RWPE1 (cell line): Measurements from ENCODE around the gene OASL.

ENCODE experiments used
- CTCF ChIA-PET: fragments of 350-600 bp; sonication (Branson Sonifier 250); formaldehyde crosslinking; extraction: SDS; loops from one replicate; lab custom pipeline; 2021; lab: Yijun Ruan, JAX
- POLR2A ChIA-PET: fragments of 400-600 bp; formaldehyde crosslinking; extraction: SDS; loops from one replicate; lab custom pipeline; 2020; ENCODE audit warnings: antibody characterized with exemption; ENCODE audit not compliant: low non-redundant PET; lab: Yijun Ruan, JAX
- DNase-seq: peaks from one replicate; pipeline ENCODE4 v3.0.0; 2012; ENCODE audit warnings: low spot score
- H3K27ac ChIP-seq: fragments of 450-650 bp; 2 replicates; pipeline ENCODE4 v1.5.1; 2017
- CTCF ChIP-seq: fragments of 450-650 bp; conservative IDR thresholded peaks from 2 replicates; pipeline ENCODE4 v1.5.1; 2017; ENCODE audit warnings: low read depth, mild to moderate bottlenecking

Gene OASL

GRCh38 chr12:121038861-121039668, at the start of gene OASL:
Gene OASL, minus strand, starts transcription at chr12:121039246. Its CDS starts 275 bp downstream, at chr12:121038971.
- no peak for TF ChIP-seq CTCF
- peak; percentile 70 for DNase-seq
- POLR2A ChIA-PET, result interaction anchor here (1.0 kb wide), 1 partner anchor 10 kb away, joined by 3 read pairs; no protein-coding TSS in a partner anchor
- CTCF ChIA-PET, result interaction anchor here (0.6 kb wide), 3 partner anchors 57 to 309 kb away, joined by 3 to 4 read pairs (median 3); no protein-coding TSS in a partner anchor
- H3K27ac ChIP-seq, result peak within 1 kb of the TSS; percentile 69

- CTCF ChIA-PET, result no interaction called here
- POLR2A ChIA-PET, result no interaction called here
- no peak for TF ChIP-seq CTCF
- H3K27ac ChIP-seq, result no peak overlapping the region
- DNase-seq, result no peak
These were observed 49.1 kb upstream of the OASL start for GRCh38 chr12:121088195-121088585.

GRCh38 chr12:121087467-121088194, 48.6 kb upstream of the OASL start:
- no peak for TF ChIP-seq CTCF
- ChIA-PET CTCF (no interaction called here), POLR2A (no interaction called here)
- H3K27ac ChIP-seq, result no peak overlapping the region
- DNase-seq, result no peak

- no peak overlapping the region for H3K27ac ChIP-seq
- no peak for TF ChIP-seq CTCF
- no peak for DNase-seq
- CTCF ChIA-PET, result no interaction called here
- POLR2A ChIA-PET, result no interaction called here
These were observed 47.8 kb upstream of the OASL start for GRCh38 chr12:121086781-121087295.

- TF ChIP-seq CTCF, result no peak
- DNase-seq, result no peak
- POLR2A ChIA-PET, result no interaction called here
- CTCF ChIA-PET, result interaction anchor here (1.1 kb wide), 1 partner anchor 80 kb away, joined by 6 read pairs; no protein-coding TSS in a partner anchor
- no peak overlapping the region for H3K27ac ChIP-seq
These were observed 46.7 kb upstream of the OASL start for GRCh38 chr12:121085506-121086353.
